NT2/D1 (cell line): ENCODE data around the gene CHRNA3.
A peak's percentile ranks its signal among the peaks of the same experiment; 100 is the strongest.

Experiments used
- DNase-seq: peaks from one replicate; pipeline ENCODE4 v3.0.0-alpha.2; 2011; ENCODE audit warnings: low read depth, low spot score
- H3K27me3 ChIP-seq: 2 replicates; pipeline ENCODE4 v1.6.0; 2011; ENCODE audit warnings: mild to moderate bottlenecking; ENCODE audit not compliant: insufficient read length, insufficient read depth
- H3K36me3 ChIP-seq: 2 replicates; pipeline ENCODE4 v1.6.1; 2011; ENCODE audit warnings: mild to moderate bottlenecking, low read length, mixed read lengths; ENCODE audit not compliant: insufficient read depth, insufficient read length
- H3K4me1 ChIP-seq: 2 replicates; pipeline ENCODE4 v1.5.1; 2011; ENCODE audit not compliant: insufficient read depth, insufficient read length
- H3K4me3 ChIP-seq: 2 replicates; pipeline ENCODE4 v1.5.1; 2011; ENCODE audit warnings: low read depth; ENCODE audit not compliant: insufficient read length
- H3K9ac ChIP-seq: 2 replicates; pipeline ENCODE4 v1.6.0; 2011; ENCODE audit warnings: low read depth; ENCODE audit not compliant: insufficient read length
- H3K9me3 ChIP-seq: 2 replicates; pipeline ENCODE4 v1.5.1; 2011; ENCODE audit warnings: mild to moderate bottlenecking, low read length; ENCODE audit not compliant: insufficient read depth
- SUZ12 ChIP-seq: IDR thresholded peaks from 2 replicates; pipeline ENCODE4 v1.6.1; 2011; ENCODE audit not compliant: insufficient read length, insufficient read depth; ENCODE audit errors: extremely low read depth
- YY1 ChIP-seq: IDR thresholded peaks from 2 replicates; pipeline ENCODE4 v1.6.1; 2011; ENCODE audit not compliant: insufficient read length, insufficient read depth
- ZNF274 ChIP-seq: IDR thresholded peaks from 2 replicates; pipeline ENCODE4 v1.6.1; 2011; ENCODE audit warnings: mild to moderate bottlenecking, low read depth, low read length

Gene CHRNA3

DNA sequence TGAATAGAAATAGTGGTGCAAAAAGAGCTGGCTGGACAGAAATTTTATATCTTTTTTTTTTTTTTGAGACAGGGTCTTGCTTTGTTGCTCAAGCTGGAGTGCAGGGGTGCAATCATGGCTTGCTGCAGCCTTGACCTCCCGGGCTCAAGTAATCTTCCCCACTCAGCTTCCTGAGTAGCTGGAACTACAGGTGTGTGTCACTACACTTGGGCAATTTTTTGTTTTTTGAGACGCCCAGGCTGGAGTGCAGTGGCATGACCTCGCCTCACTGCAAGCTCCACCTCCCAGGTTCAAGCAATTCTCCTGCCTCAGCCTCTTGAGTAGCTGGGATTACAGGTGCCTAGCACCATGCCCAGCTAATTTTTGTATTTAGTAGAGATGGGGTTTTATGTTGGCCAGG, 22.4 kb downstream of the CHRNA3 start:
- no peaks in the 10 kb centered on the region for H3K27me3 ChIP-seq
- H3K36me3 ChIP-seq: peaks cover 17% of the 10 kb centered on the region
- no peak for DNase-seq
- TF ChIP-seq ZNF274 (no peak), SUZ12 (no peak), YY1 (no peak)
- no peak overlapping the region for H3K4me3 ChIP-seq
- H3K9ac ChIP-seq: no peak overlapping the region
- no peaks in the 10 kb centered on the region for H3K9me3 ChIP-seq
- peaks cover 3% of the 10 kb centered on the region for H3K4me1 ChIP-seq

- Histone ChIP-seq H3K36me3 (peaks cover 17% of the 10 kb centered on the region), H3K9ac (no peak overlapping the region), H3K4me1 (no peaks in the 10 kb centered on the region), H3K4me3 (no peak overlapping the region), H3K27me3 (no peaks in the 10 kb centered on the region), H3K9me3 (no peaks in the 10 kb centered on the region)
- DNase-seq: no peak
- TF ChIP-seq YY1: no peak
- no peak for TF ChIP-seq SUZ12
- TF ChIP-seq ZNF274: no peak
These were observed 23.2 kb downstream of the CHRNA3 start for GRCh38 chr15:78597583-78597982.

GRCh38 chr15:78574944-78575343, 45.9 kb downstream of the CHRNA3 start:
- DNase-seq: no peak
- no peaks in the 10 kb centered on the region for H3K9me3 ChIP-seq
- no peak overlapping the region for H3K9ac ChIP-seq
- no peaks in the 10 kb centered on the region for H3K27me3 ChIP-seq
- no peaks in the 10 kb centered on the region for H3K36me3 ChIP-seq
- TF ChIP-seq SUZ12 (no peak), ZNF274 (no peak), YY1 (no peak)
- no peak overlapping the region for H3K4me3 ChIP-seq
- no peaks in the 10 kb centered on the region for H3K4me1 ChIP-seq

DNA sequence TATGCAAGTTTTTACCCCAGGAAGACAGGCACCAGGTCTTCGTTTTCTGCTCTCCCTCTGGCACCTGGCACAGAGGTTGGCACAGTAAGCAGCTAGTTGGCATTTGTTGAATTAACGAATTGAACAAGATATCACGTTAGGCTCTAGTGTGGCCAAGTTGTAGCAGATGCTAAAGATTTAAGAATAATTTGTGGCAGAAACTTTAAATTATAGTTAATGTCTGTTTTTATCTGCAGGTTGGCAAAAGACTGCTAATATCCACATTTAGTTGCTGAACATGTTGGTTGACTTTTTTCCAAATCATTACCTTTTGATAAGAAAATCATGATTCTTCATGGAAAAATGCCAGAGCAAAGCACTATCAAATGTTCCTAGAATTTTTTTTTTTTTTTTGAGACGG, 47.4 kb downstream of the CHRNA3 start:
- TF ChIP-seq SUZ12 (no peak), ZNF274 (no peak), YY1 (no peak)
- no peak for DNase-seq
- H3K9me3 ChIP-seq: no peaks in the 10 kb centered on the region
- no peak overlapping the region for H3K9ac ChIP-seq
- no peaks in the 10 kb centered on the region for H3K36me3 ChIP-seq
- H3K27me3 ChIP-seq: no peaks in the 10 kb centered on the region
- H3K4me3 ChIP-seq: no peak overlapping the region
- H3K4me1 ChIP-seq: no peaks in the 10 kb centered on the region

DNA sequence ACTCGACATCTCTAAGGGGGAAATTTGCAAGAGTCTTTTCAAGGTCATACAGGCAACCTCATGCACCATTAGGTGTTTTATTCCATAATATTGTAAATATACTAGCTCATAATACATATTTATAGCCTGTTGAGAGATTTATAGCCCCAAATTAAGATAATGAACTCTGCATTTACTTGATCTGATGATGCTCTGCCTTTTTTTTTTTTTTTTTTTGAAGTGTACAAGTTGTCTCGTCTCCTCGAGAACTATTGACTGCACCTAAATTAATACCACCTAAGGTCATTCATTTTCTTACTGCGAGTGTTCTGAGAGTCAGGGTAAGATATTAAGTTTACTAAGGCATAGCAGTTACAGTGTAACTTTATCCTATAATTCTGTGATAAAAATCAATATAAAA, 49.4 kb downstream of the CHRNA3 start:
- Histone ChIP-seq H3K27me3 (no peaks in the 10 kb centered on the region), H3K9ac (no peak overlapping the region), H3K4me1 (no peaks in the 10 kb centered on the region), H3K4me3 (no peak overlapping the region), H3K9me3 (no peaks in the 10 kb centered on the region), H3K36me3 (no peaks in the 10 kb centered on the region)
- no peak for DNase-seq
- TF ChIP-seq YY1: no peak
- no peak for TF ChIP-seq SUZ12
- TF ChIP-seq ZNF274: no peak

- no peak for DNase-seq
- no peaks in the 10 kb centered on the region for H3K27me3 ChIP-seq
- H3K9me3 ChIP-seq: no peaks in the 10 kb centered on the region
- no peaks in the 10 kb centered on the region for H3K36me3 ChIP-seq
- H3K9ac ChIP-seq: no peak overlapping the region
- H3K4me3 ChIP-seq: no peak overlapping the region
- H3K4me1 ChIP-seq: no peaks in the 10 kb centered on the region
- TF ChIP-seq YY1 (no peak), ZNF274 (no peak), SUZ12 (no peak)
These were observed 50.1 kb downstream of the CHRNA3 start for GRCh38 chr15:78570710-78571109.

DNA sequence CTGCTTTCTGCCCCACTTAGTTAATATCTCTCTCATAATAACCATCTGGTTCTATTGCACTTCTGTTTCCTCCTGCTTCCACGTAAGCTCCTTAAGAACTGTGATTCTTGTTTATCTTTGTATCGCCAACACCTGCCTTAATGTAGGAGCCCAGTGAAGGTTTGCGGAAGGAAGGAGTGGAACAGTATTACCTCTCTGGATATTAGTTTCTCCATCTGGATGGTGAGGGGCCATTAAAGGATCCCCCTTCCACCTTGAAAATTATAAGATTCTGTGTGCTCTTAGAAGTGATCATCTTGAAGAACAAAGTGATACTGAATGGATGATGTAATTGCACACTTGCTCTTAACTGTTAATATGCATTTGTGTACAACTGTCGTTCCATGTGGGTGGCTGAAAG, 53.3 kb downstream of the CHRNA3 start:
- Histone ChIP-seq H3K4me1 (peaks cover 4% of the 10 kb centered on the region), H3K9me3 (no peaks in the 10 kb centered on the region), H3K9ac (no peak overlapping the region), H3K4me3 (no peak overlapping the region), H3K36me3 (no peaks in the 10 kb centered on the region), H3K27me3 (no peaks in the 10 kb centered on the region)
- TF ChIP-seq SUZ12: no peak
- no peak for TF ChIP-seq ZNF274
- no peak for TF ChIP-seq YY1
- no peak for DNase-seq

GRCh38 chr15:78565951-78566774, 54.6 kb downstream of the CHRNA3 start:
- Histone ChIP-seq H3K4me3 (peak overlapping the region; percentile 85), H3K9ac (peak overlapping the region; percentile 81), H3K9me3 (no peaks in the 10 kb centered on the region), H3K4me1 (peaks cover 4% of the 10 kb centered on the region), H3K27me3 (no peaks in the 10 kb centered on the region), H3K36me3 (no peaks in the 10 kb centered on the region)
- DNase-seq: peak; percentile 22
- no peak for TF ChIP-seq YY1
- no peak for TF ChIP-seq SUZ12
- TF ChIP-seq ZNF274: no peak
